Suprapubic skin (tissue), 4 donors: ENCODE data around the gene CACNA2D3. TPM values are rescaled to one million over a fixed set of nuclear protein-coding genes. Genes with fewer than 3 reads are reported as not detected.

ENCODE experiments used
- DNase-seq, 2 donors: peaks; one replicate each; pipeline ENCODE4 v3.0.0-alpha.2; 2019; ENCODE audit warnings: low spot score in 2 of 2
- H3K27ac ChIP-seq: fragments of 200-600 bp; sonication (generic); one replicate; pipeline ENCODE4 v1.5.1; 2019
- H3K27me3 ChIP-seq: fragments of 200-600 bp; sonication (generic); one replicate; pipeline ENCODE4 v1.5.1; 2019
- H3K36me3 ChIP-seq: fragments of 200-600 bp; sonication (generic); one replicate; pipeline ENCODE4 v1.5.1; 2019
- H3K4me1 ChIP-seq: fragments of 200-600 bp; sonication (generic); one replicate; pipeline ENCODE4 v1.5.1; 2019
- H3K4me3 ChIP-seq: fragments of 200-600 bp; sonication (generic); one replicate; pipeline ENCODE4 v1.5.1; 2019; ENCODE audit warnings: mild to moderate bottlenecking
- H3K9me3 ChIP-seq: fragments of 200-600 bp; sonication (generic); one replicate; pipeline ENCODE4 v1.5.1; 2019
- CTCF ChIP-seq, 2 donors: fragments of 200-600 bp in 1 of 2; fragments of 450-650 bp in 1 of 2; sonication (generic) in 1 of 2; IDR thresholded peaks; one replicate each; pipeline ENCODE4 v1.5.1; 2016 to 2019; ENCODE audit warnings: antibody characterized with exemption in 2 of 2, mild to moderate bottlenecking in 1 of 2, moderate library complexity in 1 of 2
- EP300 ChIP-seq: sonication (generic); formaldehyde crosslinking; IDR thresholded peaks from one replicate; pipeline ENCODE4 v1.6.1; 2017; ENCODE audit warnings: antibody characterized with exemption
- POLR2A ChIP-seq, 2 donors: fragments of 450-650 bp; IDR thresholded peaks; one replicate each; pipeline ENCODE4 v1.6.1; 2017; ENCODE audit warnings: antibody characterized with exemption in 2 of 2, mild to moderate bottlenecking in 2 of 2, moderate library complexity in 2 of 2
- POLR2AphosphoS5 ChIP-seq, 3 donors: sonication (generic); formaldehyde crosslinking; IDR thresholded peaks; one replicate each; pipeline ENCODE4 v1.6.1; 2017; ENCODE audit warnings: antibody characterized with exemption in 3 of 3
- WGBS: methylation state at CpG from one replicate; pipeline ENCODE4 v1.1.5; 2018; 5-methylcytosine and 5-hydroxymethylcytosine counted together
- total RNA-seq, 4 donors: library from RNA; depleted of rRNA; stranded (reverse); fragments of >200 nt; gene quantifications; one replicate each; pipeline ENCODE4 v1.1.0, GENCODE V29; 2016

CACNA2D3 gene
- total RNA-seq, 4 donors from 2014 or later, result 0.42 to 2.8 (median 0.95) TPM

GRCh38 chr3:54235998-54236397 is 113.6 kb downstream of the CACNA2D3 start:
- no peaks in the 10 kb centered on the region for H3K36me3 ChIP-seq
- TF ChIP-seq EP300 (no peak), POLR2AphosphoS5 (IDR thresholded peaks at IDR 0.05) (no peak), CTCF (IDR thresholded peaks at IDR 0.05) (no peak), POLR2A (IDR thresholded peaks at IDR 0.05) (no peak)
- WGBS, result 83% methylated on average over 4 of the region's 4 CpGs

GRCh38 chr3:54237109-54237508 is 114.8 kb downstream of the CACNA2D3 start:
- DNase-seq, result no peak
- no peak for TF ChIP-seq CTCF (IDR thresholded peaks at IDR 0.05)
- no peak for TF ChIP-seq EP300
- no peak for TF ChIP-seq POLR2A (IDR thresholded peaks at IDR 0.05)
- TF ChIP-seq POLR2AphosphoS5 (IDR thresholded peaks at IDR 0.05), result no peak
- no peaks in the 10 kb centered on the region for H3K36me3 ChIP-seq
- no peaks in the 10 kb centered on the region for H3K4me1 ChIP-seq
- WGBS, result 69% methylated on average over 3 of the region's 3 CpGs
- no peak overlapping the region for H3K27ac ChIP-seq
- no peak overlapping the region for H3K4me3 ChIP-seq
- H3K27me3 ChIP-seq, result peaks cover 3% of the 10 kb centered on the region
- no peaks in the 10 kb centered on the region for H3K9me3 ChIP-seq

More at GRCh38 chr3:54235998-54236397, 113.6 kb downstream of the CACNA2D3 start:
- Histone ChIP-seq H3K4me1 (no peaks in the 10 kb centered on the region), H3K9me3 (no peaks in the 10 kb centered on the region), H3K27me3 (peaks cover 3% of the 10 kb centered on the region), H3K27ac (no peak overlapping the region), H3K4me3 (no peak overlapping the region)
- DNase-seq, result no peak

DNA sequence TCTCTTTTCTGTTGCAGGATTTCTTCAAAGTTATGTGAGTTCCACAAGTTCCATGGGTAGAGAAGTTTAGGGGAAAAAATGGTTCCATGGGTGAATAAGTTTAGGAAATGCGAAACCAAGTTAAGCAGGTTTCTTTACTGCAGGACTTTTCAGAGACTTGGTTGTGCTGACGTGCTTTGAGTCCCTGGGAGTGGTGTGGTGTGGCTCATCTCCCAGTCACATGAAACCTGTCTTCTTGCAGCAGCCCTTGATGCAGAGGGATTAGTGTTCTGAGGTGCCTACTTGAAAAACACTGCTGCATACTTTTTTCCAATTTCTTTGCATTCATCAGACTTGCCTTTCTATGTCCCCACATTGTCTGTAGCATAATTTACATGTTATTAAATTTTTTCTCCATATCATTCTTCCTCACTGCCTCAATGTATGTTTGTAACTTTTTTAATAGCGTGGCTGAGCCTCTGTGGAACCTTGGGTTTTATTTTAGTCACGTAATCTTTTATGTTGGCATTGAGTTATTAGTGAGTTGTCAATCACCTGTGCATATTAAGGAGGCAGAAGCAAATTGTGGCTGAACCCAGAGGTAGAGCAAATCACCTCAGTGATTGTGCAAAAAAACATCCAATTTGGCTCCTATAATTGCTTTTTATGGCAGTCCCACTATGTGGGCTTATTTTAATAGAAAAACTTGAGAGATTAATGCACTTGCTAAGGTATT is 115.6 kb downstream of the CACNA2D3 start:
- DNase-seq, result no peak
- H3K4me3 ChIP-seq, result no peak overlapping the region
- no peak overlapping the region for H3K27ac ChIP-seq
- H3K9me3 ChIP-seq, result no peaks in the 10 kb centered on the region
- no peaks in the 10 kb centered on the region for H3K36me3 ChIP-seq
- WGBS, result 55% methylated on average over 4 of the region's 4 CpGs
- TF ChIP-seq CTCF (IDR thresholded peaks at IDR 0.05), result no peak
- no peak for TF ChIP-seq POLR2A (IDR thresholded peaks at IDR 0.05)
- TF ChIP-seq POLR2AphosphoS5 (IDR thresholded peaks at IDR 0.05), result no peak
- TF ChIP-seq EP300, result no peak
- no peaks in the 10 kb centered on the region for H3K4me1 ChIP-seq
- peaks cover 6% of the 10 kb centered on the region for H3K27me3 ChIP-seq

DNA sequence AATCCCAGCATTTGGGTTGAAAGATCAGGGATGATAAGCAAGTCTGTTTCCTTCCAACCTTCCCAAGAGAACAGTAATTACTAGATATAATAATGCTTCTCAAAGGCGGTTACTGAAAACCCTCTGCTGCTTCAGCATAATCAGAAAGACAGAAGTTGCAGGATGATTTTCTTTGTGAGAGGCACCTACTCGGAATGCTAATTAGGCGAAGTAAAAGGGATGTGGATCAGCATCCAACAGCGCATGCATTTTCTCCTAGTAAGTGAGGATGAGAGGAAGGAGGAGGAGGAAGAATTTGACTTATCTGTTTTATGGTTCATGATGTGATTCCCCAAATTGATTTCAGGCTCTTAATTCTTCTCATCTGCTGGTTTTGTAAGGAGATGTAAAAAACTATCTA is 118.0 kb downstream of the CACNA2D3 start:
- no peak overlapping the region for H3K4me3 ChIP-seq
- peaks cover 6% of the 10 kb centered on the region for H3K27me3 ChIP-seq
- no peak overlapping the region for H3K27ac ChIP-seq
- TF ChIP-seq CTCF (IDR thresholded peaks at IDR 0.05), result no peak
- no peak for TF ChIP-seq POLR2AphosphoS5 (IDR thresholded peaks at IDR 0.05)
- no peak for TF ChIP-seq POLR2A (IDR thresholded peaks at IDR 0.05)
- TF ChIP-seq EP300, result no peak
- WGBS, result 80% methylated on average over 4 of the region's 4 CpGs
- no peaks in the 10 kb centered on the region for H3K9me3 ChIP-seq
- H3K36me3 ChIP-seq, result no peaks in the 10 kb centered on the region
- H3K4me1 ChIP-seq, result no peaks in the 10 kb centered on the region
- no peak for DNase-seq

DNA sequence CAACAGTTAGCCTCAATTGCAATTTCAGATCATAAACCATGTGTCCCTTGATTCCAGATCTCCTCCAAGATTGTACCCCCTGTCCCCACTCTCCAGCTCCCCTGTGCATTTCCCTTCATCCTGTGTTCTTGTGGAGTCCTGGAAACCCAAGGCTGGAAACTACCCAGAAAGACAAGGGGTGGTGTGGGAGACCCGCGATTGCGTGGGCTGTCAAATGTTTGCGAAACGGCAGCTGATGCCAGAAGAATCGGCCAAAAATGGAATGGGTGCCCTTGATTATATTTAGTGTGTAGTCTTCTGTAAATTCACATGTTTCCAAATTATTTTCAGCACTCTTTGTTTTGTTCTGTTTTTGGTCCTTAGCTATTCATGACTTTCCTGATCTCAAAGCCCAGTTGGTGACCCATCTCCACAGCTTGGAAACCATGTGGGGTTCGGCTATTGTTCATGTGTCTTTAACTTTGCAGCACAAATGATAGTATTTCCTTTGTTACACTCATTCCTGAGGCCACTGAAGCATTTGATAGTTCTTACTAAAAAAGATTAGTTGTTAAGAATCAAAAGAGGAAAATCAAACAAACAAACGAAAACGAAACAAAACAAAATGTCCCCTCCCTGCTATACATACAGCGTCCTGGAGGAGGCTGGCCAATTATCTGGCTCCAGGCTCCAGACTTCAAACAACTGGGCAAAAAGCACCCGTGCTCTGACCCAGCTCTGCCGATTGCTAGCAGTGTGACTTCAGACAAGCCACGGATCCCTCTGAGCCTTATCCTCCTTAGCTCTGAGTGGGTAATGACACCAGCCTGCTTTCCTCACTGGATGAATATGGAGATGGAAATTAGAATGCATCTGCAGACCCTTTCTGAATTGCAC is 120.9 kb downstream of the CACNA2D3 start:
- Histone ChIP-seq H3K27me3 (peaks cover 5% of the 10 kb centered on the region), H3K27ac (no peak overlapping the region), H3K9me3 (peaks cover 4% of the 10 kb centered on the region), H3K4me3 (no peak overlapping the region), H3K4me1 (no peaks in the 10 kb centered on the region), H3K36me3 (no peaks in the 10 kb centered on the region)
- TF ChIP-seq POLR2AphosphoS5 (IDR thresholded peaks at IDR 0.05) (no peak), POLR2A (IDR thresholded peaks at IDR 0.05) (no peak)
- DNase-seq, result no peak
- WGBS, result 60% methylated on average over 13 of the region's 13 CpGs
